GM12891 (cell line): Measurements from ENCODE around the gene TBC1D30.

ENCODE experiments used
- POLR2AphosphoS5 ChIP-seq: IDR thresholded peaks from 2 replicates; pipeline ENCODE4 v1.6.1; 2011; ENCODE audit warnings: low read depth, low read length, control low read depth
- POU2F2 ChIP-seq: IDR thresholded peaks from 2 replicates; pipeline ENCODE4 v1.6.1; 2011; ENCODE audit warnings: low read depth, mild to moderate bottlenecking, control low read depth, low read length, moderate library complexity

DNA sequence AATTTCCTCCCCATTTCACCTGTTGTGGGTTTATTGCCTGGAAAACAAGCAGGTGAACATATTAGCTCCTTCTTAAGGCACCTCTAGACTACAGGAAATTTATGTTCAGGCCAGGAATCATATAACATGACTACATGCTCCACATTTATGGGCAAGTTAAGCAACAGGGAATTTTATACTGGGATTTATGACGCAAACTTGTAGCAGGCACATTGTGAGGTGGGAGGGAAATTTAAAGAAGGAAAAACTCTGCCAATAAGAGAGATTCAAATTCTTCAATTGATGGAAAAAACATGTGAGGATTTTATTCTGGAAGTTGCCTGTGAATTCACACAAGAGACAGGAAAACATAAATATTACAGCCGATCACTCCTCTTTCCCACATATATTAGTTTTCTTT lies 93.9 kb downstream of the TBC1D30 start:
- TF ChIP-seq POLR2AphosphoS5 = no peak
- no peak for TF ChIP-seq POU2F2
